GM18517 (cell line): ENCODE results near the gene DENND5B.

Experiments used
- ATAC-seq: cut with Tn5 transposase; IDR thresholded peaks from one replicate; pipeline ENCODE4 v1.9.1; 2021; ENCODE audit warnings: mild to moderate bottlenecking, moderate library complexity; ENCODE audit not compliant: unreplicated experiment

Gene DENND5B

DNA sequence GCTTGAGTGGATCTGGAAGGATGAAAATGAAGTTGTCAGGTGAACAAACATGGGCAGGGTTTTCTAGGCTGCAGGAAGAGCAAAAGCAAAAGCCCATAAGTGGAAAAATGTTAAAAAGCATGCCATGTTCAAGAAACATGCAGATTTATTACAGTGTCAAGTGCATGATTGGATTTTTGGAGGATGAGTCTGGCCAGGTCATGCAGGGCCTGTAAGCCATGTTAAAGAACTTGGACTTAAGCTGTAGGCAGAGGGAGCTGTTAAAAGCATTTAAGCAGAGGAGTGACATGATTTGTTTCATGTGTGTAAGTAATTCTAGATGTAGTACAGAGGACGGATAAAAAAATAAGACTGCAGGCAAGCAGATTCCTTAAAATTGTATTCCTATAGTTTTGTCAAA, 248.7 kb downstream of the DENND5B start:
- ATAC-seq = no peak

DNA sequence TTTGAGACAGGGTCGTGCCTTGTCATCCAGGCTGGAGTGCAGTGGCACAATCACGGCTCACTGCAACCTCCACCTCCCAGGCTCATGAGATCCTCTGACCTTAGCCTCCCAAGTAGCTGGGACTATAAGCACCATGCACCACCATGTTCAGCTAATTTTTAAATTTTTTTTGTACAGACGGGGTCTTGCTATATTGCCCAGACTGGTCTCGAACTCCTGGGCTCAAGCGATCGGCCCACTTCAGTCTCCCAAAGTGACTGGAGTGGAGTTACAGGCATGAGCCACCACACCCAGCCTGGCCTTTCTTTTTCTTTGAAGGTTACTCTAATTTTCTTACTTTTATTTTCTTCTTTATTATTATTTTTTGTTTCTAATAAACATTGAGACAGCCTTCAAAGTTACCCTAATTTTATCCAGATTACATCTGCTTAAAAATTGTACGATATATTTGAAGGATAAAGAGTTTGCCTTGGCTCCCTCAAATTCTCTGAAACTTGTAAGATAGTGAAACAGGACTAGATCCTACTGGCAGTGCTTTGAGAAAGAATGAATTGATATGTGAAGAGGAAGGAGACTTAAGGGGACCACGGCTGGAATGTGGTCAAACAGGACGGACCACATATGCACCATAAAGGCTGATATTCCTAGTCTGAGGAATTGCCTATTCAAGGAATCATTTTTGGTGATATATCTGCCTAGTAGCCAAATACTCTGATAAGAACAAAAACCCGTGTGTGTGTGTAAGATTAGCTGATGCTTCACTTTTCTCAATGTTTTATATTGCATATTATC, 250.9 kb downstream of the DENND5B start:
- no peak for ATAC-seq

DNA sequence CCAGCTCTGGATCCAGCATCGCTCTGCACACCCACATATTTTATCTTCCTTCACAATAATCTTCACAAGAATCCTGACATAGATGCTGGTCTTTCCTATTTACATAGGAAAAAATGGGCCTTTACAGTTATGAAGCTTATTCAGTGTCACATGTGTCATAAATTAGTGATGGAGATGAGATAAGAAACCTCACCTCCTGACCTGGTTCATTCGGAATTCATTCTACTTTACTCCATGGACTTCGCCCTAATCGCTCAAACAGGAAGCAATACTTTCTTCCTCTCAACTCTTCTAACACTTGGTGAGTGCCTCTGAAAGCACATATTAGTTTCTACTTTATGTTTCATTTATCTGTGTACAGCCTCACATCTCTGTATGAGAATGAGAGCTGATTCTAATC, 253.0 kb downstream of the DENND5B start:
- ATAC-seq = no peak
